ENCODE data around the gene FAM47B.

The FAM47B gene

GRCh38 chrX:34927866-34928265, 14.7 kb upstream of the FAM47B start:
- Histone ChIP-seq H3K9me3 (ENCODE audit: control insufficient read depth in 5 of 5, low read length in 5 of 5) (no peaks in the 10 kb centered on the region), H3K27ac (ENCODE audit: low read depth, low read length) (no peak overlapping the region), H3K9ac (ENCODE audit: low read length in 5 of 5) (no peak overlapping the region), H3K4me1 (ENCODE audit: control insufficient read depth in 5 of 5, insufficient read depth in 5 of 5, low read length in 5 of 5) (no peaks in the 10 kb centered on the region), H3K4me3 (ENCODE audit: low read depth in 1 of 5, low read length in 5 of 5) (no peak overlapping the region), H3K27me3 (ENCODE audit: control insufficient read depth in 5 of 5, insufficient read depth in 4 of 5, low read length in 5 of 5) (peaks cover 0 to 13% (median 6%) of the 10 kb centered on the region in 5 donors), H3K36me3 (ENCODE audit: control insufficient read depth in 5 of 5, insufficient read depth in 5 of 5, low read length in 5 of 5) (no peaks in the 10 kb centered on the region)

GRCh38 chrX:34943235-34943634, 639 bp downstream of the FAM47B start:
- Histone ChIP-seq H3K9me3 (ENCODE audit: control insufficient read depth in 5 of 5, low read length in 5 of 5) (peaks cover 0 to 7% (median 0%) of the 10 kb centered on the region in 5 donors), H3K4me1 (ENCODE audit: control insufficient read depth in 5 of 5, insufficient read depth in 5 of 5, low read length in 5 of 5) (no peaks in the 10 kb centered on the region), H3K4me3 (ENCODE audit: low read depth in 1 of 5, low read length in 5 of 5) (no peak overlapping the region), H3K27ac (ENCODE audit: low read depth, low read length) (no peak overlapping the region), H3K9ac (ENCODE audit: low read length in 5 of 5) (no peak overlapping the region), H3K36me3 (ENCODE audit: control insufficient read depth in 5 of 5, insufficient read depth in 5 of 5, low read length in 5 of 5) (no peaks in the 10 kb centered on the region), H3K27me3 (ENCODE audit: control insufficient read depth in 5 of 5, insufficient read depth in 4 of 5, low read length in 5 of 5) (peaks cover 0 to 7% (median 4%) of the 10 kb centered on the region in 5 donors)

GRCh38 chrX:34956916-34957315, 14.3 kb downstream of the FAM47B start:
- Histone ChIP-seq H3K9me3 (ENCODE audit: control insufficient read depth in 5 of 5, low read length in 5 of 5) (no peaks in the 10 kb centered on the region), H3K4me3 (ENCODE audit: low read depth in 1 of 5, low read length in 5 of 5) (no peak overlapping the region), H3K9ac (ENCODE audit: low read length in 5 of 5) (no peak overlapping the region), H3K27ac (ENCODE audit: low read depth, low read length) (no peak overlapping the region), H3K4me1 (ENCODE audit: control insufficient read depth in 5 of 5, insufficient read depth in 5 of 5, low read length in 5 of 5) (no peaks in the 10 kb centered on the region), H3K27me3 (ENCODE audit: control insufficient read depth in 5 of 5, insufficient read depth in 4 of 5, low read length in 5 of 5) (peaks cover 0 to 2% (median 0%) of the 10 kb centered on the region in 5 donors), H3K36me3 (ENCODE audit: control insufficient read depth in 5 of 5, insufficient read depth in 5 of 5, low read length in 5 of 5) (no peaks in the 10 kb centered on the region)

GRCh38 chrX:34961662-34962061, 19.1 kb downstream of the FAM47B start:
- Histone ChIP-seq H3K9ac (ENCODE audit: low read length in 5 of 5) (no peak overlapping the region), H3K36me3 (ENCODE audit: control insufficient read depth in 5 of 5, insufficient read depth in 5 of 5, low read length in 5 of 5) (no peaks in the 10 kb centered on the region), H3K9me3 (ENCODE audit: control insufficient read depth in 5 of 5, low read length in 5 of 5) (no peaks in the 10 kb centered on the region), H3K4me3 (ENCODE audit: low read depth in 1 of 5, low read length in 5 of 5) (no peak overlapping the region), H3K4me1 (ENCODE audit: control insufficient read depth in 5 of 5, insufficient read depth in 5 of 5, low read length in 5 of 5) (no peaks in the 10 kb centered on the region), H3K27me3 (ENCODE audit: control insufficient read depth in 5 of 5, insufficient read depth in 4 of 5, low read length in 5 of 5) (no peaks in the 10 kb centered on the region), H3K27ac (ENCODE audit: low read depth, low read length) (no peak overlapping the region)

GRCh38 chrX:34972206-34972605, 29.6 kb downstream of the FAM47B start:
- H3K4me3 ChIP-seq (ENCODE audit: low read depth in 1 of 5, low read length in 5 of 5): no peak overlapping the region
- no peak overlapping the region for H3K9ac ChIP-seq (ENCODE audit: low read length in 5 of 5)
- H3K36me3 ChIP-seq (ENCODE audit: control insufficient read depth in 5 of 5, insufficient read depth in 5 of 5, low read length in 5 of 5): no peaks in the 10 kb centered on the region
- H3K9me3 ChIP-seq (ENCODE audit: control insufficient read depth in 5 of 5, low read length in 5 of 5): no peaks in the 10 kb centered on the region
- H3K4me1 ChIP-seq (ENCODE audit: control insufficient read depth in 5 of 5, insufficient read depth in 5 of 5, low read length in 5 of 5): no peaks in the 10 kb centered on the region
- peaks cover 0 to 3% (median 0%) of the 10 kb centered on the region in 5 donors for H3K27me3 ChIP-seq (ENCODE audit: control insufficient read depth in 5 of 5, insufficient read depth in 4 of 5, low read length in 5 of 5)
- no peak overlapping the region for H3K27ac ChIP-seq (ENCODE audit: low read depth, low read length)

- no peaks in the 10 kb centered on the region for H3K36me3 ChIP-seq (ENCODE audit: control insufficient read depth in 5 of 5, insufficient read depth in 5 of 5, low read length in 5 of 5)
- no peak overlapping the region for H3K9ac ChIP-seq (ENCODE audit: low read length in 5 of 5)
- H3K27ac ChIP-seq (ENCODE audit: low read depth, low read length): no peak overlapping the region
- no peaks in the 10 kb centered on the region for H3K4me1 ChIP-seq (ENCODE audit: control insufficient read depth in 5 of 5, insufficient read depth in 5 of 5, low read length in 5 of 5)
- peaks cover 3 to 13% (median 7%) of the 10 kb centered on the region in 5 donors for H3K27me3 ChIP-seq (ENCODE audit: control insufficient read depth in 5 of 5, insufficient read depth in 4 of 5, low read length in 5 of 5)
- peaks cover 0 to 14% (median 8%) of the 10 kb centered on the region in 5 donors for H3K9me3 ChIP-seq (ENCODE audit: control insufficient read depth in 5 of 5, low read length in 5 of 5)
- no peak overlapping the region for H3K4me3 ChIP-seq (ENCODE audit: low read depth in 1 of 5, low read length in 5 of 5)
Measured at GRCh38 chrX:34978171-34978570, 35.6 kb downstream of the FAM47B start.

GRCh38 chrX:34987646-34988045, 45.0 kb downstream of the FAM47B start:
- no peaks in the 10 kb centered on the region for H3K36me3 ChIP-seq (ENCODE audit: control insufficient read depth in 5 of 5, insufficient read depth in 5 of 5, low read length in 5 of 5)
- no peaks in the 10 kb centered on the region for H3K4me1 ChIP-seq (ENCODE audit: control insufficient read depth in 5 of 5, insufficient read depth in 5 of 5, low read length in 5 of 5)
- H3K9me3 ChIP-seq (ENCODE audit: control insufficient read depth in 5 of 5, low read length in 5 of 5): peaks cover 0 to 4% (median 2%) of the 10 kb centered on the region in 5 donors
- H3K9ac ChIP-seq (ENCODE audit: low read length in 5 of 5): no peak overlapping the region
- no peak overlapping the region for H3K4me3 ChIP-seq (ENCODE audit: low read depth in 1 of 5, low read length in 5 of 5)
- peaks cover 0 to 3% (median 0%) of the 10 kb centered on the region in 5 donors for H3K27me3 ChIP-seq (ENCODE audit: control insufficient read depth in 5 of 5, insufficient read depth in 4 of 5, low read length in 5 of 5)
- H3K27ac ChIP-seq (ENCODE audit: low read depth, low read length): no peak overlapping the region

Measured in subcutaneous abdominal adipose tissue (tissue), 5 donors.